ENCODE data around the gene MGAT5. TPM values are rescaled to one million over a fixed set of nuclear protein-coding genes. Genes with fewer than 3 reads are reported as not detected.

Gene MGAT5
- total RNA-seq, 4 donors from 2014 or later, result 10.3 to 53.2 (median 27.0) TPM

GRCh38 chr2:134354611-134355010 is 100.7 kb downstream of the MGAT5 start:
- no peak for DNase-seq
- Histone ChIP-seq H3K36me3 (no peaks in the 10 kb centered on the region), H3K9me3 (no peaks in the 10 kb centered on the region), H3K27ac (no peak overlapping the region), H3K27me3 (no peaks in the 10 kb centered on the region), H3K4me3 (no peak overlapping the region), H3K4me1 (no peaks in the 10 kb centered on the region)
- TF ChIP-seq CTCF (IDR thresholded peaks at IDR 0.05), result no peak
- TF ChIP-seq POLR2A (IDR thresholded peaks at IDR 0.05), result no peak
- intact Hi-C loops (cut with DNase I; ENCODE audit: low total_unique reads), result no loop called here

- no peaks in the 10 kb centered on the region for H3K36me3 ChIP-seq
Measured at GRCh38 chr2:134357814-134358213, 103.9 kb downstream of the MGAT5 start.

DNA sequence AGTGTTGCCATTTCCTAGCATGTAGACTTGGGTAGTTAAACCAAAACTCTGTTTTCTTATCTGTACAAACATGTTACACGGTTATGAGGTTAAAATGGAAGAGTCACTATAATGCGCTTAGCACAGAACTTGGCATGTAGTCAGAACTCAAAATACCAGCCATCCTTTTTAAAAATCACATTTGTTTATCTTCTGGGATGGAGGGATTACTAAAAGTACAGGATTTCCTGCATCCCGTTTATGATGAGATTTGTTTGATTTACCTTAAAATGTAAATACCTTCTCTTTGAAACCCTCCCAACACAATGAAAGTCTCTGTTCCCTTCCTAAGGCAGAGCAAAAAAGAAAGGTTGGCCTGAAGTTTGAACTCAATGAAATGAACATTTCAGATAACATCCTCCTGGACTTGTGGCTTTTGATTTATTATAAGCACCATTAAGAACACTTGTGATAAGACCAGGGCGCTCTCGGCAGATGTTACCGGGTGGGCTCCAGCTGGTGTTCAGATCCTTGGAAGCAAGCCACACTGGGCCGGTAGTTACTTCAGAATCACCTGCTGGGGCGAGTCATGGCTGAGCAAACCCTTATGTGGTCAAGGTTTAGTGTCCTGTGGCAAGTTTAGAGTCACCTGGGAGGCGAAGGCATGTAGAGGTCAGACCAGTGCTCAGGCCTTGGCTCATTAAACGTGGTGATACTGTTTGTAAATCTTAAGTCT is 105.7 kb downstream of the MGAT5 start:
- Histone ChIP-seq H3K9me3 (no peaks in the 10 kb centered on the region), H3K27ac (no peak overlapping the region), H3K4me1 (no peaks in the 10 kb centered on the region), H3K4me3 (no peak overlapping the region), H3K27me3 (no peaks in the 10 kb centered on the region), H3K36me3 (no peaks in the 10 kb centered on the region)
- DNase-seq, result no peak
- intact Hi-C loops (cut with DNase I; ENCODE audit: low total_unique reads), result no loop called here
- no peak for TF ChIP-seq POLR2A (IDR thresholded peaks at IDR 0.05)
- TF ChIP-seq CTCF (IDR thresholded peaks at IDR 0.05), result no peak

More at GRCh38 chr2:134357814-134358213, 103.9 kb downstream of the MGAT5 start:
- Histone ChIP-seq H3K4me1 (no peaks in the 10 kb centered on the region), H3K27me3 (no peaks in the 10 kb centered on the region), H3K4me3 (no peak overlapping the region), H3K9me3 (no peaks in the 10 kb centered on the region), H3K27ac (no peak overlapping the region)
- intact Hi-C loops (cut with DNase I; ENCODE audit: low total_unique reads), result no loop called here
- TF ChIP-seq CTCF (IDR thresholded peaks at IDR 0.05) (no peak), POLR2A (IDR thresholded peaks at IDR 0.05) (no peak)
- DNase-seq, result no peak

GRCh38 chr2:134360745-134361487 is 107.0 kb downstream of the MGAT5 start:
- Histone ChIP-seq H3K9me3 (no peaks in the 10 kb centered on the region), H3K36me3 (no peaks in the 10 kb centered on the region), H3K4me1 (no peaks in the 10 kb centered on the region), H3K27ac (no peak overlapping the region), H3K27me3 (no peaks in the 10 kb centered on the region), H3K4me3 (no peak overlapping the region)
- TF ChIP-seq POLR2A (IDR thresholded peaks at IDR 0.05), result no peak
- TF ChIP-seq CTCF (IDR thresholded peaks at IDR 0.05), result no peak
- DNase-seq, result no peak
- intact Hi-C loops (cut with DNase I; ENCODE audit: low total_unique reads), result no loop called here

- no peak overlapping the region for H3K4me3 ChIP-seq
- H3K9me3 ChIP-seq, result no peaks in the 10 kb centered on the region
- no peak for DNase-seq
- no peaks in the 10 kb centered on the region for H3K4me1 ChIP-seq
- H3K27ac ChIP-seq, result no peak overlapping the region
- H3K27me3 ChIP-seq, result no peaks in the 10 kb centered on the region
- TF ChIP-seq CTCF (IDR thresholded peaks at IDR 0.05) (no peak), POLR2A (IDR thresholded peaks at IDR 0.05) (no peak)
- no peaks in the 10 kb centered on the region for H3K36me3 ChIP-seq
- intact Hi-C loops (cut with DNase I; ENCODE audit: low total_unique reads), result no loop called here
Measured at GRCh38 chr2:134361648-134362047, 107.8 kb downstream of the MGAT5 start.

All from uterus (tissue), 4 donors.